HuH-7 (cell line): ENCODE results near the gene SHC1.

ENCODE experiments used
- DNase-seq: peaks from one replicate; pipeline ENCODE4 v3.0.0; 2011; ENCODE audit warnings: low spot score

The SHC1 gene, protein sequence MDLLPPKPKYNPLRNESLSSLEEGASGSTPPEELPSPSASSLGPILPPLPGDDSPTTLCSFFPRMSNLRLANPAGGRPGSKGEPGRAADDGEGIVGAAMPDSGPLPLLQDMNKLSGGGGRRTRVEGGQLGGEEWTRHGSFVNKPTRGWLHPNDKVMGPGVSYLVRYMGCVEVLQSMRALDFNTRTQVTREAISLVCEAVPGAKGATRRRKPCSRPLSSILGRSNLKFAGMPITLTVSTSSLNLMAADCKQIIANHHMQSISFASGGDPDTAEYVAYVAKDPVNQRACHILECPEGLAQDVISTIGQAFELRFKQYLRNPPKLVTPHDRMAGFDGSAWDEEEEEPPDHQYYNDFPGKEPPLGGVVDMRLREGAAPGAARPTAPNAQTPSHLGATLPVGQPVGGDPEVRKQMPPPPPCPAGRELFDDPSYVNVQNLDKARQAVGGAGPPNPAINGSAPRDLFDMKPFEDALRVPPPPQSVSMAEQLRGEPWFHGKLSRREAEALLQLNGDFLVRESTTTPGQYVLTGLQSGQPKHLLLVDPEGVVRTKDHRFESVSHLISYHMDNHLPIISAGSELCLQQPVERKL

DNA sequence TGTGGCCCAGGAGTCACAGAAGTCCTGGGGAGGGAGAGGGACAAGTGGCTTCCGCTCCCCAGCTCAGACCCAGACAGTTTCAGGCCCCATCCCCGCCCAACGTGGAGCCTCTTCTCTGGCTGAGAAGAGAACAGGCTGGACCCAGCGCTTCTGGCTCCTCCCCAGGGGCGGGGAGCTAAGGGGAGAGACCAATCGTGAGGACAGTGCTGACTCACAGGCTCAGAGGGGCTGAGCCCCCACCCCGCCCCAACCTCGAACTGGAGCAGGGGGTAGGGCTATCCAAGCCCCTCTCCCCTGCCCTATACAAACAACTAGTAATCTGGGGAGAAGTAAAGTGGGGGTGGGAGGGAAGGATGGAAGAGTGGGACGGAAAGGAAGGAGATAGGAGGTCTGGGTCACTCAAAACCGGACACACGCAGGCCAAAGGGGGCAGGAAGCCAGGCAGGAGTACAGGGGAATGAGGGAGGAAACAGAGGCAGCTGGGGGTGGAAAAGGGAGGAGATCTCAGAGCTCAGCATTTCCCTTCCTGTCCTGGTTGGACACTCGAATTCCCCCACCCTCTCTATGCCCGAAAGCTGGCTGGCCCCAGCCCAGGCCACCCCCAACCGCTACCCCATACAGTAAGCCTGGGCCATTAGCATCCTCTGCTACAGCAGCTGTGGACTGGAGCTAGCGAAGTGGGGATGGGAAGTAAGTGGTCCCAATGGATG is at the start of gene SHC1:
TSS of gene SHC1 (minus strand) at position 117 of the 710 bp plus-strand sequence. CDS start 221 bp downstream, outside the sequence.
- peak; percentile 90 for DNase-seq

DNA sequence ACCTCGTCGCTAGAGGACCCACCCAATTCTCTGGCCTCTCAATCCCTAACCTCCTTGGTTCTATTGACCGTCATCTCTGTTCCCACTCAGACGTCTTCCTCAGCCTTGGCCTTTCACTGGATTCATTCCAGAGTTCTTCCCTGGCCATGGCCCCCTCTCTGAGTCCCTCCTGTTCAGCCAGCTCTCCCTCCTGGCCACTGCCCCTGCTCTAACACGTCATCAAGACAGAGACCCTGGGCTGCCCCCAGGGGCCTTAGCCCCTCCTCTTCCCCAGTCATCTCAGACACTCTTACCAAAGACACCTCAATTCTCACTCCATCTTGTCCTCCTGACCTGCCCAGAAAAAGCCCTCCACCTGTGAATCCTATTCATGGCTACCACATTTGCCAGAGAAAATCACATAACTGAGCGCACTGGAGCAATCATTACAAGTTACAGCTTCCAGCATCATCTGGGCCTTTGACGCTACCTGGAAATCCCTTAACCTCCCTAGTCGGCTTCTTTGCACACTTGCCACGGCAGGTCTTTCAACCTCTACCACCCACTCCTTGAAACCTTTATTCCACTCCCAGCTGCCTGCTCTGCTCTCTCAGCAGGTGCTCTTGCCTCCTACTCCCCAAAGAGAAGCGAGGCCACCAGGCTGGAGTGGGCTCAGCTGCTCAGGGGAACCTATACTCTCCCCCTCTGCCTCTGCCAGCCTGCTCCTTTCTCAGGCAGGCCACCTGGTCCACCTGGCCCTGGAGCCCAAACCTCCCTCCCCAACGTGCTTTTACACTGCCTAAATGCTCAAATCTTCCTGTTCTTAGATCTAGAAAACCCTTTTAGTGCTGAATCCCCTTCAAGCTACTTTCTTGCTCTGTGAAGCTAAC is 49.1 kb upstream of the SHC1 start:
- no peak for DNase-seq

DNA sequence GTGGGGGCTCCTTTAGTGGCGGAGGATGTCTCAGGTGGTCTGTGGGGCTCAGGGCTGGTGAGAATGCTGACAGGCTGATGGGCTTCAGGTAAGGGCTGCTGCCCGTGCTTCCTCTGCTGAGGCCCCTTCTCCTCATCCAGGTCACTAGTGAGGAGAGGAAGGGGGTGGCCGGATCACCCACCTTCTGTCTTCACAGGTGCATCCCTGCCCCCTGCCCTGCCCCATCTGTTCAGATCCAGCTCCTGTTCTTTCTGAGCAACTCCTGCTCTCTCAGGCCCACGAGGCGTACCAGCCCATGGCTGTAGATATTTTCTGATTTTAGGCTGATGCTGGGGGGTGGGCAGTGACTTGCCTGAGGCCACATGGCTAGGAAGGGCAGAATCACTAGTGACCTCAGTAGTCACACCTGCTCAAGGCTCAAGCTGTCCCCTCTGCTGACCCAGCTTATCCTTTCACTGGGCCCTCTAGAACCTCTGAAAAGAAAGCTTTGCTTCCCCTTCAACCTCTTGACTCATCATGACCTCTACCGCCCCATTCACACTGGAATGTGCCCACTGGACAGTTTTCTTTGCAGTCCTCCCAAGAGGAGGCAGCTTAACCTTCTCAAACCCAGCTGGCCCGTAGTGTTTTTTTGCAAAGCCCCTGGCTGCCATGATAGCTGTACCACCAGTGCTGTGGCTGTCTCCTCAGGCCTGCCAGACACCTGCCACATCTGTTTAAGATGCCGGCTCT is 48.2 kb upstream of the SHC1 start:
- no peak for DNase-seq

DNA sequence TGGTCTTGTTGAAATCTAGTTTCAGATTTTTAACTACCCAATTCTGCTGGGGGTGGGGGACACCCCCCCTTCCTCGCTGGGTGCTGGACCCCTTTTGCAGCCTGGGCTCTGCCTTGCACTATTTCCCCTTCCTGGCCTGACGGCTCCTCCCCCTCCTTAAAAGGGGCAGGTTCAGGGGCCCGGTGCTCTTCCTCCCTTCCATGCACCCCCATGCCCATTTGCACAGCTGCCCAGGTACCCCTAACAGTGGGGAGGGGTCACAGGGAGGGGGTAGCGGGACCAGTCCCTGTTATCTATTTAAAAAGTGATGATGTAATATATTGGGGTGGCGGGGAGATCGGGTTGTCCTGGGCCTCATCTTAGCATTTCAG is 47.4 kb upstream of the SHC1 start:
- no peak for DNase-seq

DNA sequence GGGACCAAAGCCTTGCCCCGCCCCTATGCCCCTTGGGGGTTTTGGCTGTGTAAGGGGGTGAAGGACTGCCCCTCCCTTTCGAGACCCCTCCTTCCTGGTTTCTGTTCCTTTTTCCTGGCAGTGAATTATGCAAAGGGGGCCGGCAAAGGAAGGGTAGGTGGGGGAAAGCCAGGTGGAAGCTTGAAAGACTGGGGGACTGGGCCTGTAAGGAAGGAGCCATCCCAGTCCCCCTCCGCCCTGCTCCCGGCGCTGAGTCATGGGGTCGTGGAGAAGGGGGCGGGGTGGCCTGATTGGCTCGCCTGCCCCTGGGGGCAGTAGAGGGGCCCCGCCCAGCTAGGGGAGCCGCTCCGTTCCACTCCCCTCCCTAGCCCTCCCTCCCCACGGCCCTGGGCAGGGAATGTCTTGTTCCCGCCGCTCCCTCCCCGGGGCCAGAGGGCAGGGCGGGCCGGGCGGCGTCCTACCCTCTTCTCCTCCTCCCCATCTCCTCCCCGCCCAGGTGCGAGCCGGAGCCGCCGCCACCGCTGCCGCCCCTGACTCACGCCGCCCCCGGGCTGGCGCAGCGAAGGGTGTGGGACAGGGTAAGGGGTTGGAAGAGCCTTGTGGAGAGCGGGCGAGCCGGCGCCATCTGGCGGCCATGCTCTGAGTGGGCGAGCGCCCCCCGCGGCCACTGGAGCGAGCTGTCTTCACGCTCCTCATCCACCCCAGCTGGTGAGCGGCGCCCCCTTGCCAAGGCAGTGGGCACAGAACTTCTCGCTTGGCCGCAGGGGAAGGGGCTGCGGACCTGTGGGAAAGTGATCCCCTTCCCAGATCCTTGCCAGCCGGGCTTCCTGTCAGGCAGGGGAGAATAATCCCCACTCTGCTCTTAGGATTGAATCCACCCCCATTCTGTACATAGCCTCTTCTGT is 46.7 kb upstream of the SHC1 start:
- peak; percentile 90 for DNase-seq

DNA sequence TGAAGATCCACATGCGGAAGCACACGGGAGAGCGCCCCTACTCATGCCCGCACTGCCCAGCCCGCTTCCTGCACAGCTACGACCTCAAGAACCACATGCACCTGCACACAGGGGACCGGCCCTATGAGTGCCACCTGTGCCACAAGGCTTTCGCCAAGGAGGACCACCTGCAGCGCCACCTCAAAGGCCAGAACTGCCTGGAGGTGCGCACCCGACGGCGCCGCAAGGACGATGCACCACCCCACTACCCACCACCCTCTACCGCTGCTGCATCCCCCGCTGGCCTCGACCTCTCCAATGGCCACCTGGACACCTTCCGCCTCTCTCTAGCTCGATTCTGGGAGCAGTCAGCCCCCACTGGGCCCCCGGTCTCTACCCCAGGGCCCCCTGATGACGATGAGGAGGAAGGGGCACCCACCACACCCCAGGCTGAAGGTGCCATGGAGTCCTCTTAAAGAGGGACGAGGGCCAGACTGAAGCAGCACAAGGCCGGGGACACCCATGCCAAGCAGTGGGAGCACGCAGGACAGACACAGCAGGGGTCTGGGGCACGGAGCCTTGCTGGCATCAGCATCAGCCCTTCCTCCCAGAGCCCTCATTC is 45.8 kb upstream of the SHC1 start:
- DNase-seq: no peak

DNA sequence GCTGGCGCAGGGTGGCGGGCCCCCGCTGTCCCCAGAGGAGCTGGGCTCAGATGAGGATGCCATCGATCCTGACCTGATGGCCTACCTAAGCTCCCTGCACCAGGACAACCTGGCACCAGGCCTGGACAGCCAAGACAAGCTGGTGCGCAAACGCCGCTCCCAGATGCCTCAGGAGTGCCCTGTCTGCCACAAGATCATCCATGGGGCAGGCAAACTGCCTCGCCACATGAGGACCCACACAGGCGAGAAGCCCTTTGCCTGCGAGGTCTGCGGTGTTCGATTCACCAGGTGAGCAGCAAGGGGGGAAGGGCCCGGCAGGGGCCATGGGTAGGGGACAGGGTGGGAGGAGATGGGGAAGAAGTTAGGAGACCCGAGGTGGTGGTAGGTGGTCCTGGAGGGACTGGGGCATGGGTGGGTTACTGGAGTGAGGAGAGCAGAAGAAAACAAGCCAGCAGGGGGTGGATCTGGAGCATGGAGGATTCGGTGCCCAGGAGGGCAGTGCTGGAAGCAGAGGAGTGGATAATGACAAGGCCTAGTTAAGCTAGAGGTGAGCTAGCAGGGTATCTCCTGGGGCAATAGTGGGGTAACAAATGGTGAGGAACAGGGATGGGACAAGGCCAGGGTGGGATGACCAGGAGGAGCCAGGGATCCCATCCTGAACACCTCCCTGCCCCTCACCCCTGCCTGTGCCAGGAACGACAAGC is 45.1 kb upstream of the SHC1 start:
- no peak for DNase-seq

DNA sequence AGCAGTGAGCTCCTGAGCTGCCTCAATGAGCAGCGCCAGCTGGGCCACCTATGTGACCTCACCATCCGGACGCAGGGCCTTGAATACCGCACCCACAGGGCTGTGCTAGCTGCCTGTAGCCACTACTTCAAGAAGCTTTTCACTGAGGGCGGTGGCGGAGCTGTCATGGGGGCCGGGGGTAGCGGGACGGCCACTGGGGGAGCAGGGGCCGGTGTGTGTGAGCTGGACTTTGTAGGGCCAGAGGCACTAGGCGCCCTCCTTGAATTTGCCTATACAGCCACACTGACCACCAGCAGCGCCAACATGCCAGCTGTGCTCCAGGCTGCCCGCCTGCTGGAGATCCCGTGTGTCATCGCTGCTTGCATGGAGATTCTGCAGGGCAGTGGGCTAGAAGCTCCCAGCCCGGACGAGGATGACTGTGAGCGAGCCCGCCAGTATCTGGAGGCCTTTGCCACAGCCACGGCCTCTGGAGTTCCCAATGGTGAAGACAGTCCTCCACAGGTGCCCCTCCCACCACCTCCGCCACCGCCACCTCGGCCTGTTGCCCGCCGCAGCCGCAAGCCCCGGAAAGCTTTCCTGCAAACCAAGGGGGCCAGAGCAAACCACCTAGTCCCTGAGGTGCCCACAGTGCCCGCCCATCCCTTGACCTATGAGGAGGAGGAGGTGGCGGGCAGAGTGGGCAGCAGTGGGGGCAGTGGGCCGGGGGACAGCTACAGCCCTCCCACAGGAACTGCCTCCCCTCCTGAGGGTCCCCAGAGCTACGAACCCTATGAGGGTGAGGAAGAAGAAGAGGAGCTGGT is 44.4 kb upstream of the SHC1 start:
- DNase-seq: no peak

DNA sequence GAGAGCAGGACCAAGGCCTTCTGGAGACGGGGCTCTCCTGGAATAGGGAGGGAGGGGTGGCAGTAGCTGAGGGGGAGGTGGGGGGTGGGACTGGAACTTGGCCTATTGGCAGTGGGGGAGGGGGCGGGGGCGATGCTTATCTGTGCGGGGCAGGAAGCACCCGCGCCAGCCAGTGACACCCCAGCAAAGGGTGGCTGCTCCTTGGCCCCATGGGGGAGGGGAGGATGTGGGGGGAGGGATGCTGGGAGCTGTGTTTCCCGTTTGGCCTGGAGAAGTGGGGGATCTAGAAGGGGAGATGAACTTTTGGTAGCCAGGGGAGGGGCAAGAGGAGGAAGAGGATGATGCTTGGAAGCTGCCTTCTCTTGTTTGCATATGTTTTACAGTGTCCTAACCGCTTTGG is 43.1 kb upstream of the SHC1 start:
- DNase-seq: no peak

DNA sequence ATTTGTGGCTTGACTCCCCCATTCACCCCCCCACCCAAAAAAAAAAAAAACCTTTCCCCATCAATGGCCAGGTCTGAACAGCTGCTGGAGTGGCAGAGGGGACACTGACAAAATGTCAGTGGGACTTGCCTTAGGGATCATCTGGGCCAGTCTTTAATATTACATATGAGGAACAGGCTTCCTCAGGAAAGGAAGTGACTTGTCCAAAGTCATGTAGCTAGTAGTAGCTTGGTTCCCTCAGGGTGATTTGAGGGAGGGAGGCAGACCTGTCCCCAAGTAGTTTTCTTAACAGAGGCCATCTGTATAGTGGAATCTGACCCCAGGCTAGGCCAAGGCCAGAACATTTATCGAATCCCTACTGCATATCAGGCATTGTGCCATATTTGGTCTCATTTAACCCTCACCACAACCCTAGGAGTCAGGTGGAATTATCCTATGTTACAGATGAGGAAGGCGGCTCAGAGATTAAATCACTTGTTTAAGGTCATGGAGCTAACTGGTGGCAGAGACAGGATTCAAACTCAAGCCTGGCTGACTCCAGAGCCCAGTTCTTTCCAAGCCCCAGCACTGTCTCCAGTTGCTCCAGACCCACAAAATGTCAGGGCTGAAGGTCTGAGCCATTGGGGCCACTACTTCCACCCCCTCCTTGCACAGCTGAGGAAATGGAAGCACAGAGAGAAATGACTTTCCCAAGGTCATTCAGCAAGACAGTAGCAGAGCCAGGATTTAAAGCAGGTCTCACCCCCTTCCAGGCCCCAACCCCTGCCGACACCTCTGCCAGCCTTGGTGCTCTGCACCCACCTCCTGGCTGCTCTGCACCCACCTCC is 42.4 kb upstream of the SHC1 start:
- no peak for DNase-seq

DNA sequence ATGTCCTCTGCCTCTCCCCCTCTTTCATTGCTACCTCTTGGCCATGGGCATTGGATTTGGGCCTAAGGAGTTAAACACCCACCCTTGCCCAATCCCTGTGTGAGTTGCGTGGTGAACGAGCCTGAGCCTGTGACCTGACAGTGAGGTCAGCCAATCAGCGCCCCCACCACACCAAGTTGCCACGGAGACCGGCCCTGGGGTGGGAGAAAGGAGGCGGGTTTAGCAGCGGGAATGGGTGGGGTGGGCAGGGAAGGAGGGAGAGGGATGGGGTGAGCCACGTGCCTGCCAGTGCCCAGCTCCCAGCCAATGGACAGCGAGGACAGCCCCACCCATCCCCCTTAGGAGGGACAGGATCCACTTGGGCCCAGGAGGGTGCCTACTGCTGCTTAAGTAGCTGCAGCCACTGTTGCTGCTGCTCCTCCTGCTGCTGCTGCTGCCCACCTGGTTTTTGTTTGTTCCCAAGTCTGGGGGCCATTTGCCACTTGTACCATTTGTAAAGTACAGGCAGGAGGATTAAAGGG is 41.5 kb upstream of the SHC1 start:
- DNase-seq: no peak

DNA sequence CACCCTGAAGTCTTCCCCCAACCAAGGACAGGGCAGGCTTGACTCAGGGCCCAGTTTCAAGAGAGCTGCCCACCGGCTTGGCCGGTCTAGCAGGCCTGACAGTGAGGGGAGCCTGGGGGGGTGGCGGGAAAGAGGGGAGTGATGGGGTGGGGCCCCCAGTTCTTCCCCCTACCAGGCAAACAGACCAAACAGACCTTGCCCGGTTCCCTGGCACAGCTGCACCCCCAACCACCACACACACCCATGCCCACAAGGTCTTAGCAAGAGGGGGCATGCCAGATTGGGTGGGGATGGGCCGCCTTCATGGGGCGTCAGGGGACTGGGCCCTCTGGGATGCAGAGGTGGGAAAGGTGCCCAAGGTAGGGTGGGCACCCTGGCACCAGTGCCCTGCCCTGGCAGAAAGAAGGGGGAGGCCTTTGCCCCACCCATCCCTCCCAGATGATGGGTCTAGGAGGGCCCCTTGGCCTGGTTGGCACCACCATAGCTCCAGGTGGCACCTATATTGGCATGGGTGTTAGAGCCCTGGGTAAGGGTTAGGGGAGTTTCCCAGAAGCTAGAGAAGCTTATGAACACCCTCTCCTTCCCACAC is 41.0 kb upstream of the SHC1 start:
- no peak for DNase-seq

DNA sequence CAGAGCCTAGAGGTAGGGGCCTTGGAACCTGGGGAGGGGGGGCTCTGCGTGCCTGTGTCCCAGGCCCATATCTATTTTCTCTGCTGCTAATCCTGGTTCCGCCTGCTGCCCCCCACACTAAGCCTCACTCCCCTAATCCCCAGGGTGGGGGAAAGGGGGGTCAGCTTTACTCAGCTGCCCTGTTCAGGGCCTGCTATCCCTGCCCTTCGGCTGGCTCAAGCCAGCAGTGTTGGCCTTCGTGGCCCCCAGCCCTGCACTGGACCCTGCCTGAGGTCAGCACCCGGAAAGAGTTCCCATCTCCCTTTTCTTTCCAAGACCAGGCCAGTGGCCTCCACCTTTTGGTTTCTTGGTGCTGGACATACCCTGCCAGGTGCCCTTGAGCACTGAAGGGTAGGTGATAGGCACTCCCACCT is 40.5 kb upstream of the SHC1 start:
- no peak for DNase-seq

DNA sequence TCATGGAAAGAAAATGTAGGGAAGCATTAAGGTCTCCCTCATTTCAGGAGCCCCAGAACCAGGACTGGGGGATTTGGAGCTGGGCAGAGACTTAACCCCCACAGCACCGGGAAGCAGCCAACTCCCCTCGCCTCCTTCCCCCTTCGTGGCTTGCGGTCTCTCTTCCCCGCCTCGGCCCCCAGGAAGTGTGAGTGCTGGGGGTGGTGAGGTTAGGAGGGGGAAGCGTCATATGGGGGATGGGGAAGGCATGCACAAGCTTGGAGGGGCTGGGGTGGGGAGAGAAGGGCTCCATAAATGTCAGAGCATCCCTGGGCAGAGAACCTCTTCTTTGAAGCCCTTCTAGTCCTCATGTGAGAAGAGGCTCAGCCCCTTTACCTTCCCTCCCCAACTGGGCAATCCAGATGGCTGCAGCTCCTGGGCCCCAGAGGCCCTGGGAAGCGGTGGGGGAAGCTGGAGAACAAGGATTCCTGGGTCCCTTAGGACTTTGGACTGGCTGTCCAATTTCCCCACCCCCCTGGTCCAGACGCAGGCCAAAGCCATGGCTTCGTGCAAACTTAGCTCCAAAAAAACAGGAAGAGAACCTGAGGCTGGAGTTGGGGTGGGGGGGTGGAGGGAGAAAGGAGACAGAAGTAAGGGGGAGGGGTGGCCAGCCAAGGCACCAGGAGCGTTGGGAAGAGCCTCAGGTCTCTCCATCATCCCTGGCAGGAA is 39.8 kb upstream of the SHC1 start:
- DNase-seq: no peak

DNA sequence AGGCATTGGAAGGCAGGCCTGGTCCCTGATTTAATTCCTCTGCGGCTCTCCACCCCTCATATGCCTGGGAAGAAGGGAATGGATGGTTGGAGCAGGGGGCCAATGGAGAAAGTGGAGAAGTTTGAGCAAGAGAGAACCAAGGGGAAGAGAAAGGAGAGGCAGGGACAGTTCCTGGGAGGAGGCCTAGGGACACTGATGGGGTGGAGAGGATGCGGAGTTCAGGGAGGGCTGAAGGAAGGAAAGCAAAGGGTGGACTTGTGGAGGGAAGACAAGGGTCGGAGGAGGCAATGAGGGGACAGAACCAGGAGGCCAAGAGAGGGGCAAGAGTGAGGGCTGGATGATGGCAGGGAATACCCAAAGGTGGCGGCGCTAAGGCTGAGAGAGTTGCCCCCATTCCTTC is 39.2 kb upstream of the SHC1 start:
- DNase-seq: no peak

DNA sequence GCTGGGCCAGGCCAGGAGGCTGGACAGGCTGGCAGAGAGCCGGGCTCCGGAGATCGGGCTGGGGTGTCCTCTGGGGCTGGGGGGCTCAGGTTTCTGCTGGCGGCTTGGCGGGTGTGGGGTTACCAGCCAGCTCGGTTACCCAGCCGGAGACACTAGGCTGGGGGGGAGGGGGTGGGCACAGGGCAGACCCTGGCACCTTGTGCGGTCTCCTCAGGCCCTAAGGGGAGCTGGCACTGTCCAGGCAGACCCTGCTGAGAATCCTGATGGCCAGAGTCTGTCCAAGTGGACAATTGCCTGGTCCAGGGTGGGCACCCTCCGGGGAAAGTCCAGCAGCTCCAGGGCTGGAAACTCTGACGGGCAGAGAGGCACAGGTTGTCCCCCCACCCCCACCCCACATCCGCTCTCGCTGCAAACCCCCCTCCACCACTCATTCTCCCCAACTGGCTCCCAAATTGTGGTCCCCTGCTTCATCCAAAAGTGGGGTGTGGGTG is 38.7 kb upstream of the SHC1 start:
- no peak for DNase-seq
